Measurements from ENCODE around the gene TRIM15. TPM values are rescaled to one million over a fixed set of nuclear protein-coding genes. Genes with fewer than 3 reads are reported as not detected.
A peak's percentile ranks its signal among the peaks of the same experiment; 100 is the strongest.
"Not testable (repeated sequence)": the region's sequence is repeated elsewhere in the genome, so short reads cannot be mapped to it uniquely, and the experiment has no call there.

The TRIM15 gene
- polyA plus RNA-seq (2013, experiment 1 of 2) = not detected
- 0.13 TPM for polyA plus RNA-seq (2013, experiment 2 of 2)

- Histone ChIP-seq H3K27me3 (ENCODE audit: insufficient read depth, low read length) (peaks cover 25% of the 10 kb centered on the region), H3K4me1 (ENCODE audit: insufficient read depth, low read length) (no peaks in the 10 kb centered on the region), H3K9ac (ENCODE audit: low read depth, low read length) (no peak within 1 kb of the TSS), H3K4me3 (ENCODE audit: low read length) (no peak within 1 kb of the TSS), H3K27ac (ENCODE audit: low read depth, low read length) (no peak within 1 kb of the TSS), H3K36me3 (ENCODE audit: insufficient read depth, low read length) (no peaks in the 10 kb centered on the region), H3K9me3 (ENCODE audit: insufficient read depth, low read depth, low read length) (no peaks in the 10 kb centered on the region)
- WGBS = 88% methylated on average over 31 of the region's 31 CpGs
Measured at GRCh38 chr6:30163090-30163917, at the start of gene TRIM15. Gene TRIM15 (plus strand): TSS chr6:30163546. CDS start chr6:30163685, 139 bp downstream.

GRCh38 chr6:30113841-30114240 is 49.5 kb upstream of the TRIM15 start:
- H3K4me1 ChIP-seq (ENCODE audit: insufficient read depth, low read length) = no peaks in the 10 kb centered on the region
- no peak overlapping the region for H3K27ac ChIP-seq (ENCODE audit: low read depth, low read length)
- 86% methylated on average over 1 of the region's 1 CpG for WGBS
- H3K9me3 ChIP-seq (ENCODE audit: insufficient read depth, low read depth, low read length) = no peaks in the 10 kb centered on the region
- H3K9ac ChIP-seq (ENCODE audit: low read depth, low read length) = no peak overlapping the region
- H3K27me3 ChIP-seq (ENCODE audit: insufficient read depth, low read length) = peaks cover 56% of the 10 kb centered on the region
- H3K4me3 ChIP-seq (ENCODE audit: low read length) = no peak overlapping the region
- H3K36me3 ChIP-seq (ENCODE audit: insufficient read depth, low read length) = no peaks in the 10 kb centered on the region

GRCh38 chr6:30116724-30117123 is 46.6 kb upstream of the TRIM15 start:
- no peak overlapping the region for H3K27ac ChIP-seq (ENCODE audit: low read depth, low read length)
- H3K9ac ChIP-seq (ENCODE audit: low read depth, low read length) = no peak overlapping the region
- H3K4me3 ChIP-seq (ENCODE audit: low read length) = no peak overlapping the region
- H3K9me3 ChIP-seq (ENCODE audit: insufficient read depth, low read depth, low read length) = no peaks in the 10 kb centered on the region
- 97% methylated on average over 4 of the region's 6 CpGs for WGBS
- H3K27me3 ChIP-seq (ENCODE audit: insufficient read depth, low read length) = peaks cover 32% of the 10 kb centered on the region
- H3K4me1 ChIP-seq (ENCODE audit: insufficient read depth, low read length) = no peaks in the 10 kb centered on the region
- H3K36me3 ChIP-seq (ENCODE audit: insufficient read depth, low read length) = no peaks in the 10 kb centered on the region

GRCh38 chr6:30118691-30119090 is 44.7 kb upstream of the TRIM15 start:
- not testable (repeated sequence) for H3K4me1 ChIP-seq (ENCODE audit: insufficient read depth, low read length); H3K4me3 ChIP-seq (ENCODE audit: low read length); H3K36me3 ChIP-seq (ENCODE audit: insufficient read depth, low read length); H3K9me3 ChIP-seq (ENCODE audit: insufficient read depth, low read depth, low read length); H3K9ac ChIP-seq (ENCODE audit: low read depth, low read length); H3K27ac ChIP-seq (ENCODE audit: low read depth, low read length)
- H3K27me3 ChIP-seq (ENCODE audit: insufficient read depth, low read length) = peaks cover 12% of the 10 kb centered on the region
- 98% methylated on average over 3 of the region's 5 CpGs for WGBS

GRCh38 chr6:30121446-30122366 is 41.6 kb upstream of the TRIM15 start:
- peaks cover 26% of the 10 kb centered on the region for H3K27me3 ChIP-seq (ENCODE audit: insufficient read depth, low read length)
- H3K9ac ChIP-seq (ENCODE audit: low read depth, low read length) = no peak overlapping the region
- no peak overlapping the region for H3K4me3 ChIP-seq (ENCODE audit: low read length)
- H3K27ac ChIP-seq (ENCODE audit: low read depth, low read length) = no peak overlapping the region
- WGBS = 90% methylated on average over 9 of the region's 10 CpGs
- H3K36me3 ChIP-seq (ENCODE audit: insufficient read depth, low read length) = no peaks in the 10 kb centered on the region
- no peaks in the 10 kb centered on the region for H3K4me1 ChIP-seq (ENCODE audit: insufficient read depth, low read length)
- H3K9me3 ChIP-seq (ENCODE audit: insufficient read depth, low read depth, low read length) = no peaks in the 10 kb centered on the region

- WGBS = 73% methylated on average over 2 of the region's 2 CpGs
- H3K4me1 ChIP-seq (ENCODE audit: insufficient read depth, low read length) = no peaks in the 10 kb centered on the region
- H3K27me3 ChIP-seq (ENCODE audit: insufficient read depth, low read length) = peaks cover 34% of the 10 kb centered on the region
- H3K9ac ChIP-seq (ENCODE audit: low read depth, low read length) = no peak overlapping the region
- H3K36me3 ChIP-seq (ENCODE audit: insufficient read depth, low read length) = no peaks in the 10 kb centered on the region
- H3K27ac ChIP-seq (ENCODE audit: low read depth, low read length) = no peak overlapping the region
- H3K4me3 ChIP-seq (ENCODE audit: low read length) = no peak overlapping the region
- H3K9me3 ChIP-seq (ENCODE audit: insufficient read depth, low read depth, low read length) = no peaks in the 10 kb centered on the region
Measured at GRCh38 chr6:30122515-30122914, 40.8 kb upstream of the TRIM15 start.

- Histone ChIP-seq H3K9ac (ENCODE audit: low read depth, low read length) (no peak overlapping the region), H3K36me3 (ENCODE audit: insufficient read depth, low read length) (no peaks in the 10 kb centered on the region), H3K4me1 (ENCODE audit: insufficient read depth, low read length) (no peaks in the 10 kb centered on the region), H3K4me3 (ENCODE audit: low read length) (peak overlapping the region; percentile 48), H3K9me3 (ENCODE audit: insufficient read depth, low read depth, low read length) (no peaks in the 10 kb centered on the region), H3K27ac (ENCODE audit: low read depth, low read length) (no peak overlapping the region), H3K27me3 (ENCODE audit: insufficient read depth, low read length) (peaks cover 83% of the 10 kb centered on the region)
- WGBS = 2% methylated on average over 50 of the region's 50 CpGs
Measured at GRCh38 chr6:30127238-30128093, 35.9 kb upstream of the TRIM15 start.

- Histone ChIP-seq H3K9me3 (ENCODE audit: insufficient read depth, low read depth, low read length) (no peaks in the 10 kb centered on the region), H3K27me3 (ENCODE audit: insufficient read depth, low read length) (peaks cover 83% of the 10 kb centered on the region), H3K4me1 (ENCODE audit: insufficient read depth, low read length) (no peaks in the 10 kb centered on the region), H3K36me3 (ENCODE audit: insufficient read depth, low read length) (no peaks in the 10 kb centered on the region), H3K9ac (ENCODE audit: low read depth, low read length) (no peak overlapping the region), H3K4me3 (ENCODE audit: low read length) (no peak overlapping the region), H3K27ac (ENCODE audit: low read depth, low read length) (no peak overlapping the region)
- WGBS = 86% methylated on average over 9 of the region's 10 CpGs
Measured at GRCh38 chr6:30129265-30130178, 33.8 kb upstream of the TRIM15 start.

- H3K9ac ChIP-seq (ENCODE audit: low read depth, low read length) = no peak overlapping the region
- H3K36me3 ChIP-seq (ENCODE audit: insufficient read depth, low read length) = no peaks in the 10 kb centered on the region
- no peaks in the 10 kb centered on the region for H3K4me1 ChIP-seq (ENCODE audit: insufficient read depth, low read length)
- no peak overlapping the region for H3K4me3 ChIP-seq (ENCODE audit: low read length)
- peaks cover 76% of the 10 kb centered on the region for H3K27me3 ChIP-seq (ENCODE audit: insufficient read depth, low read length)
- H3K9me3 ChIP-seq (ENCODE audit: insufficient read depth, low read depth, low read length) = no peaks in the 10 kb centered on the region
- 85% methylated on average over 4 of the region's 4 CpGs for WGBS
- H3K27ac ChIP-seq (ENCODE audit: low read depth, low read length) = no peak overlapping the region
Measured at GRCh38 chr6:30130179-30130679, 33.1 kb upstream of the TRIM15 start.

Data from HUES64 (cell line).